ENCODE results near the gene ELMO2.
"Not testable (repeated sequence)": the region's sequence is repeated elsewhere in the genome, so short reads cannot be mapped to it uniquely, and the experiment has no call there.

ELMO2 gene

GRCh38 chr20:46394872-46395760 is 11.3 kb downstream of the ELMO2 start:
- no peaks in the 10 kb centered on the region for H3K27me3 ChIP-seq (ENCODE audit: insufficient read depth, poor library complexity, severe bottlenecking)
- no peaks in the 10 kb centered on the region for H3K9me3 ChIP-seq (ENCODE audit: severe bottlenecking)
- ATAC-seq (ENCODE audit: low read depth) (no peak), DNase-seq (ENCODE audit: low spot score) (no peak)
- H3K36me3 ChIP-seq (ENCODE audit: low read depth), result peaks cover 80% of the 10 kb centered on the region
- no peak overlapping the region for H3K27ac ChIP-seq (ENCODE audit: poor library complexity, severe bottlenecking)
- peaks cover 4% of the 10 kb centered on the region for H3K4me1 ChIP-seq (ENCODE audit: insufficient read depth, poor library complexity, severe bottlenecking)
- no peak for TF ChIP-seq CTCF (IDR thresholded peaks at IDR 0.05; ENCODE audit: poor library complexity, severe bottlenecking)
- no peak overlapping the region for H3K4me3 ChIP-seq (ENCODE audit: severe bottlenecking)

- Histone ChIP-seq H3K36me3 (ENCODE audit: low read depth) (peaks cover 90% of the 10 kb centered on the region), H3K9me3 (ENCODE audit: severe bottlenecking) (no peaks in the 10 kb centered on the region), H3K4me3 (ENCODE audit: severe bottlenecking) (no peak overlapping the region), H3K4me1 (ENCODE audit: insufficient read depth, poor library complexity, severe bottlenecking) (no peaks in the 10 kb centered on the region), H3K27ac (ENCODE audit: poor library complexity, severe bottlenecking) (no peak overlapping the region), H3K27me3 (ENCODE audit: insufficient read depth, poor library complexity, severe bottlenecking) (no peaks in the 10 kb centered on the region)
- TF ChIP-seq CTCF (IDR thresholded peaks at IDR 0.05; ENCODE audit: poor library complexity, severe bottlenecking), result no peak
- DNase-seq (ENCODE audit: low spot score) (no peak), ATAC-seq (ENCODE audit: low read depth) (no peak)
These were observed 12.4 kb downstream of the ELMO2 start for GRCh38 chr20:46393967-46394366.

GRCh38 chr20:46388937-46389336 is 17.5 kb downstream of the ELMO2 start:
- Histone ChIP-seq H3K4me1 (ENCODE audit: insufficient read depth, poor library complexity, severe bottlenecking) (no peaks in the 10 kb centered on the region), H3K36me3 (ENCODE audit: low read depth) (peaks cover 97% of the 10 kb centered on the region), H3K27ac (ENCODE audit: poor library complexity, severe bottlenecking) (no peak overlapping the region), H3K9me3 (ENCODE audit: severe bottlenecking) (no peaks in the 10 kb centered on the region), H3K4me3 (ENCODE audit: severe bottlenecking) (no peak overlapping the region), H3K27me3 (ENCODE audit: insufficient read depth, poor library complexity, severe bottlenecking) (no peaks in the 10 kb centered on the region)
- DNase-seq (ENCODE audit: low spot score), result no peak
- ATAC-seq (ENCODE audit: low read depth), result no peak
- no peak for TF ChIP-seq CTCF (IDR thresholded peaks at IDR 0.05; ENCODE audit: poor library complexity, severe bottlenecking)

GRCh38 chr20:46388201-46388836 is 18.1 kb downstream of the ELMO2 start:
- Histone ChIP-seq H3K9me3 (ENCODE audit: severe bottlenecking) (no peaks in the 10 kb centered on the region), H3K4me3 (ENCODE audit: severe bottlenecking) (no peak overlapping the region), H3K4me1 (ENCODE audit: insufficient read depth, poor library complexity, severe bottlenecking) (no peaks in the 10 kb centered on the region), H3K27ac (ENCODE audit: poor library complexity, severe bottlenecking) (no peak overlapping the region), H3K36me3 (ENCODE audit: low read depth) (peaks cover 97% of the 10 kb centered on the region), H3K27me3 (ENCODE audit: insufficient read depth, poor library complexity, severe bottlenecking) (no peaks in the 10 kb centered on the region)
- ATAC-seq (ENCODE audit: low read depth), result no peak
- DNase-seq (ENCODE audit: low spot score), result no peak
- no peak for TF ChIP-seq CTCF (IDR thresholded peaks at IDR 0.05; ENCODE audit: poor library complexity, severe bottlenecking)

GRCh38 chr20:46387054-46387453 is 19.4 kb downstream of the ELMO2 start:
- not testable (repeated sequence) for H3K4me1 ChIP-seq (ENCODE audit: insufficient read depth, poor library complexity, severe bottlenecking); H3K27me3 ChIP-seq (ENCODE audit: insufficient read depth, poor library complexity, severe bottlenecking); H3K4me3 ChIP-seq (ENCODE audit: severe bottlenecking); DNase-seq (ENCODE audit: low spot score); H3K9me3 ChIP-seq (ENCODE audit: severe bottlenecking); H3K27ac ChIP-seq (ENCODE audit: poor library complexity, severe bottlenecking); ATAC-seq (ENCODE audit: low read depth)
- H3K36me3 ChIP-seq (ENCODE audit: low read depth), result peaks cover 95% of the 10 kb centered on the region

All from RWPE2 (cell line).